ENCODE results near the gene HRH1.

DNA sequence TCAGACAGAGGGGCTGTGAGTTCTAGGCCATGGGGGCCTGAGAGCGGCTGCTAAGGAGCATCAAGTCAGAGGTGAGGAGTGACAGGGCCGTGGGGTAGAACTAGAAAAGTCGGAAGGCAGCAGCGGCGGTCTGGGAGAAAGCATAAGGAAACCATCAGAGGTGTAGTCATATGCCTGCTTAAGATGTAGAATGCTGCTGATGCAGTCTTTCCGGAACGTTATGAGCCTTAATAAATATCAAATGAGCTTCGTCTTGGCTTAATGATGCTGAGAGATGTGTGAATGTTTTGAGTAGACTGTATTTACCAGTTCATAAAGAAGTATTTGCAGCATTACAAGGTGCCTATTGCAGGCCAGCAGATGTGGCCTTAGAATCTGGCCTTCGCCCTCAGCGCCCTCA, 133.1 kb downstream of the HRH1 start:
- TF ChIP-seq ZFP37 (tag by site-specific recombination; IDR thresholded peaks at IDR 0.05) = no peak
- TF ChIP-seq, protein P1, sequence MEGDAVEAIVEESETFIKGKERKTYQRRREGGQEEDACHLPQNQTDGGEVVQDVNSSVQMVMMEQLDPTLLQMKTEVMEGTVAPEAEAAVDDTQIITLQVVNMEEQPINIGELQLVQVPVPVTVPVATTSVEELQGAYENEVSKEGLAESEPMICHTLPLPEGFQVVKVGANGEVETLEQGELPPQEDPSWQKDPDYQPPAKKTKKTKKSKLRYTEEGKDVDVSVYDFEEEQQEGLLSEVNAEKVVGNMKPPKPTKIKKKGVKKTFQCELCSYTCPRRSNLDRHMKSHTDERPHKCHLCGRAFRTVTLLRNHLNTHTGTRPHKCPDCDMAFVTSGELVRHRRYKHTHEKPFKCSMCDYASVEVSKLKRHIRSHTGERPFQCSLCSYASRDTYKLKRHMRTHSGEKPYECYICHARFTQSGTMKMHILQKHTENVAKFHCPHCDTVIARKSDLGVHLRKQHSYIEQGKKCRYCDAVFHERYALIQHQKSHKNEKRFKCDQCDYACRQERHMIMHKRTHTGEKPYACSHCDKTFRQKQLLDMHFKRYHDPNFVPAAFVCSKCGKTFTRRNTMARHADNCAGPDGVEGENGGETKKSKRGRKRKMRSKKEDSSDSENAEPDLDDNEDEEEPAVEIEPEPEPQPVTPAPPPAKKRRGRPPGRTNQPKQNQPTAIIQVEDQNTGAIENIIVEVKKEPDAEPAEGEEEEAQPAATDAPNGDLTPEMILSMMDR (tag by site-specific recombination; IDR thresholded peaks at IDR 0.05) = no peak

Measured in HEK293 (cell line).